ENCODE measurements around the gene DHPS.
"Not testable (repeated sequence)": the region's sequence is repeated elsewhere in the genome, so short reads cannot be mapped to it uniquely, and the experiment has no call there.

Gene DHPS

GRCh38 chr19:12646551-12646950, 35.1 kb downstream of the DHPS start:
- DNase-seq (ENCODE audit: low read depth, low spot score) = no peak

GRCh38 chr19:12643716-12644115, 38.0 kb downstream of the DHPS start:
- DNase-seq (ENCODE audit: low read depth, low spot score) = not testable (repeated sequence)

- no peak for DNase-seq (ENCODE audit: low read depth, low spot score)
Observed at GRCh38 chr19:12642506-12642905, 39.2 kb downstream of the DHPS start.

- no peak for DNase-seq (ENCODE audit: low read depth, low spot score)
Observed at GRCh38 chr19:12641456-12641855, 40.2 kb downstream of the DHPS start.

GRCh38 chr19:12639901-12640613, 41.6 kb downstream of the DHPS start:
- DNase-seq (ENCODE audit: low read depth, low spot score) = peak; percentile 79

- DNase-seq (ENCODE audit: low read depth, low spot score) = no peak
Observed at GRCh38 chr19:12638611-12639182, 43.0 kb downstream of the DHPS start.

- no peak for DNase-seq (ENCODE audit: low read depth, low spot score)
Observed at GRCh38 chr19:12636631-12637030, 45.0 kb downstream of the DHPS start.

- DNase-seq (ENCODE audit: low read depth, low spot score) = no peak
Observed at GRCh38 chr19:12629215-12629614, 52.5 kb downstream of the DHPS start.

- no peak for DNase-seq (ENCODE audit: low read depth, low spot score)
Observed at GRCh38 chr19:12628040-12629022, 53.3 kb downstream of the DHPS start.

- DNase-seq (ENCODE audit: low read depth, low spot score) = no peak
Observed at GRCh38 chr19:12626958-12627357, 54.7 kb downstream of the DHPS start.

All from activated naive CD8-positive, alpha-beta T cell treated with anti-CD3 and anti-CD28 coated beads, Interleukin-2, amount 50 U/mL, for 16 hours (primary cell).